GM20000 (cell line): ENCODE measurements around the gene GLIPR2.
A peak's percentile ranks its signal among the peaks of the same experiment; 100 is the strongest.

Source experiments
- DNase-seq: peaks from one replicate; pipeline ENCODE4 v3.0.0; 2012; ENCODE audit warnings: low spot score
- TF ChIP-seq, protein P1 (sequence below): IDR thresholded peaks from 2 replicates; pipeline ENCODE4 v1.5.1; 2012; ENCODE audit warnings: mild to moderate bottlenecking, control low read depth; ENCODE audit errors: extremely low read depth, missing control alignments

GLIPR2 gene

DNA sequence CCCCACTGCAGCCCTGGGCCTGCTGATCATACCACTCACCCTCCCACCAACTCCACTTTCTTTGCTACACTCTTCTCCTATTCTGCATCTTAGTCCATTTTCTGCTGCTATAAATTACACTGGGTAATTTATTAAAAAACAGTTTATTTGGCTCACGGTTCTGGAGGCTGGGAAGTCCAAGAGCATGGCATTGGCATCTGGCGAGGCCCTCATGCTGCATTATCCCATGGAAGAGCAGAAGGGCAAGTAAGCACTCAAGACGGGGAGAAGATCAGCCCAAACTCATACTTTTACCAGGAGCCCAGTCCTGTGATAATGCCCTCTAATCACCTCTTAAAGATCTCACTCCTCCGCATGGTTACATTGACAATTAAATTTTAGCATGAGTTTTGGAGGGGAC lies 9.4 kb downstream of the GLIPR2 start:
- no peak for DNase-seq

DNA sequence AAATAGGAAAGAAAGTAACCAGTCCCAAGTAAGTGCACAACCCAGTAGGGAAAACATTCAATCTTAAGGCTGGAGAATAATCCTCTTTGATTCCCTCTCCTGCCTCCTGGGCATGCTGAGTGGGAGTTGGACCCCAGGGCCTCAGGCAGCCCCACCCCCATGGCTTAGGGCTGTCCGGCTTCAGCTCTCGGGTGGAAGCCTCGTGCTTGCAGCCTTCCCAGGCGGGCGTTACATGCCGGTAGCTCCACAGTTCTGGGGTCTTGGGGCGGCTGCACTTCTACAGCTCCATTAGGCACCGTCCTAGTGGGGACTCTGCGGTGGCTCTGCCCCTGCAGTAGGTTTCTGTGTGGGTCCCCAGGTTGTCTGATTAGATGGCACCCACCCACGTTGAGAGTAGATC lies 10.1 kb downstream of the GLIPR2 start:
- TF ChIP-seq, protein P1, sequence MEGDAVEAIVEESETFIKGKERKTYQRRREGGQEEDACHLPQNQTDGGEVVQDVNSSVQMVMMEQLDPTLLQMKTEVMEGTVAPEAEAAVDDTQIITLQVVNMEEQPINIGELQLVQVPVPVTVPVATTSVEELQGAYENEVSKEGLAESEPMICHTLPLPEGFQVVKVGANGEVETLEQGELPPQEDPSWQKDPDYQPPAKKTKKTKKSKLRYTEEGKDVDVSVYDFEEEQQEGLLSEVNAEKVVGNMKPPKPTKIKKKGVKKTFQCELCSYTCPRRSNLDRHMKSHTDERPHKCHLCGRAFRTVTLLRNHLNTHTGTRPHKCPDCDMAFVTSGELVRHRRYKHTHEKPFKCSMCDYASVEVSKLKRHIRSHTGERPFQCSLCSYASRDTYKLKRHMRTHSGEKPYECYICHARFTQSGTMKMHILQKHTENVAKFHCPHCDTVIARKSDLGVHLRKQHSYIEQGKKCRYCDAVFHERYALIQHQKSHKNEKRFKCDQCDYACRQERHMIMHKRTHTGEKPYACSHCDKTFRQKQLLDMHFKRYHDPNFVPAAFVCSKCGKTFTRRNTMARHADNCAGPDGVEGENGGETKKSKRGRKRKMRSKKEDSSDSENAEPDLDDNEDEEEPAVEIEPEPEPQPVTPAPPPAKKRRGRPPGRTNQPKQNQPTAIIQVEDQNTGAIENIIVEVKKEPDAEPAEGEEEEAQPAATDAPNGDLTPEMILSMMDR = no peak
- no peak for DNase-seq

More for the DNA sequence above, 9.4 kb downstream of the GLIPR2 start:
- TF ChIP-seq, protein P1 = no peak

GRCh38 chr9:36147441-36148175 lies 11.1 kb downstream of the GLIPR2 start:
- TF ChIP-seq, protein P1 = no peak
- DNase-seq = no peak

DNA sequence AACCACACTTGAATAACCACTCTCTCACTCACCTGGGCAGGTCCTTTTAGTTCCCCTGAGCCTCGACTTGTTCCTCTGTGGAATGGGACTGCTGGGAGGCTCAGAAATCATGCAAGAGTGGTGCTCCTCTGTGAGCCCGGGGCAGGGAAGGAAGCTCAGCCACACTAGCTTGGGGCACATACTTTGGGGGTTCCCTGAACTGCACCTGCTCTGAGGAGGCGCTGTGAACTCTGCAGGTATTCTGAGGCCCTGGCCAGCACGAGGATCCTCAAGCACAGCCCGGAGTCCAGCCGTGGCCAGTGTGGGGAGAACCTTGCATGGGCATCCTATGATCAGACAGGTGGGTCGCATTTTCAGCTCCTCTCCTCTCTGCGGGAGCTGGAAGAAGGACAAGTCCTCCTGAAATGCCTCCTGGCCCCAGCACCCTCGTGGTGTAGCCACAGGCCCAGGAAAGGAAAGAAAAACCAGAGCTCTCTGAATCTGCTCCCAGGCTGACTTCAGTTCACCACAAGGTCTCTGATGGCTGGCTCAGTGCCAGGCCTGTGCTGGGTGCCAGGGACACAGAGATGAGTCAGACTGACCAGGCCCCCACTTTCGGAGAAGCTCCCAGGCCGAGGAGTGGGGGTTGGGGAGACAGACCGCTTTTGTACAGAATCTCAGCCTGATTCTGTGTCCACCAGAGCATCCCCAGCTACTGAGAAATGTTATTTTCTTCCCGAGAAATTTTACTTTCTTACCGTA lies 11.9 kb downstream of the GLIPR2 start:
- DNase-seq = peak; percentile 58
- TF ChIP-seq, protein P1 = no peak

GRCh38 chr9:36149197-36149596 lies 12.7 kb downstream of the GLIPR2 start:
- TF ChIP-seq, protein P1 = no peak
- DNase-seq = no peak

- TF ChIP-seq, protein P1 = no peak
- DNase-seq = no peak
Measured at GRCh38 chr9:36150574-36151315, 14.2 kb downstream of the GLIPR2 start.
